ENCODE results near the gene MAGEF1. TPM values are rescaled to one million over a fixed set of nuclear protein-coding genes. Genes with fewer than 3 reads are reported as not detected.

Gene MAGEF1
- total and polyA plus RNA-seq, 2 donors = 26.3 to 54.2 TPM

GRCh38 chr3:184749168-184749744, 37.4 kb upstream of the MAGEF1 start:
- WGBS = 94% methylated on average over 2 of the region's 2 CpGs
- DNase-seq (ENCODE audit: extremely low spot score) = no peak

GRCh38 chr3:184748219-184749135, 36.6 kb upstream of the MAGEF1 start:
- DNase-seq (ENCODE audit: extremely low spot score) = no peak
- H3K4me3 ChIP-seq (ENCODE audit: low read depth, low read length) = no peak overlapping the region
- H3K36me3 ChIP-seq (ENCODE audit: insufficient read depth) = no peaks in the 10 kb centered on the region
- no peaks in the 10 kb centered on the region for H3K4me1 ChIP-seq (ENCODE audit: insufficient read depth)
- H3K27ac ChIP-seq (ENCODE audit: low read depth) = no peak overlapping the region
- 58% methylated on average over 8 of the region's 8 CpGs for WGBS

More at GRCh38 chr3:184749168-184749744, 37.4 kb upstream of the MAGEF1 start:
- H3K36me3 ChIP-seq (ENCODE audit: insufficient read depth) = no peaks in the 10 kb centered on the region
- no peak overlapping the region for H3K27ac ChIP-seq (ENCODE audit: low read depth)
- H3K4me1 ChIP-seq (ENCODE audit: insufficient read depth) = no peaks in the 10 kb centered on the region
- H3K4me3 ChIP-seq (ENCODE audit: low read depth, low read length) = no peak overlapping the region

GRCh38 chr3:184746131-184747120, 34.6 kb upstream of the MAGEF1 start:
- no peak for DNase-seq (ENCODE audit: extremely low spot score)
- Histone ChIP-seq H3K27ac (ENCODE audit: low read depth) (no peak overlapping the region), H3K4me1 (ENCODE audit: insufficient read depth) (peaks cover under 1% of the 10 kb centered on the region), H3K4me3 (ENCODE audit: low read depth, low read length) (no peak overlapping the region), H3K36me3 (ENCODE audit: insufficient read depth) (no peaks in the 10 kb centered on the region)
- WGBS = 87% methylated on average over 14 of the region's 14 CpGs

GRCh38 chr3:184745526-184745925, 33.7 kb upstream of the MAGEF1 start:
- peaks cover 2% of the 10 kb centered on the region for H3K4me1 ChIP-seq (ENCODE audit: insufficient read depth)

GRCh38 chr3:184743248-184743647, 31.4 kb upstream of the MAGEF1 start:
- 93% methylated on average over 3 of the region's 3 CpGs for WGBS
- Histone ChIP-seq H3K27ac (ENCODE audit: low read depth) (no peak overlapping the region), H3K4me1 (ENCODE audit: insufficient read depth) (peaks cover 2% of the 10 kb centered on the region), H3K36me3 (ENCODE audit: insufficient read depth) (no peaks in the 10 kb centered on the region), H3K4me3 (ENCODE audit: low read depth, low read length) (no peak overlapping the region)
- no peak for DNase-seq (ENCODE audit: extremely low spot score)

More at GRCh38 chr3:184745526-184745925, 33.7 kb upstream of the MAGEF1 start:
- Histone ChIP-seq H3K4me3 (ENCODE audit: low read depth, low read length) (no peak overlapping the region), H3K36me3 (ENCODE audit: insufficient read depth) (no peaks in the 10 kb centered on the region), H3K27ac (ENCODE audit: low read depth) (no peak overlapping the region)
- 85% methylated on average over 11 of the region's 11 CpGs for WGBS
- DNase-seq (ENCODE audit: extremely low spot score) = no peak

GRCh38 chr3:184742676-184743135, 30.8 kb upstream of the MAGEF1 start:
- no peak overlapping the region for H3K27ac ChIP-seq (ENCODE audit: low read depth)
- DNase-seq (ENCODE audit: extremely low spot score) = no peak
- H3K36me3 ChIP-seq (ENCODE audit: insufficient read depth) = no peaks in the 10 kb centered on the region
- H3K4me1 ChIP-seq (ENCODE audit: insufficient read depth) = peaks cover 2% of the 10 kb centered on the region
- H3K4me3 ChIP-seq (ENCODE audit: low read depth, low read length) = no peak overlapping the region
- WGBS = 27% methylated on average over 4 of the region's 4 CpGs

- no peak overlapping the region for H3K27ac ChIP-seq (ENCODE audit: low read depth)
- DNase-seq (ENCODE audit: extremely low spot score) = no peak
- H3K4me1 ChIP-seq (ENCODE audit: insufficient read depth) = peaks cover 2% of the 10 kb centered on the region
These were observed 30.2 kb upstream of the MAGEF1 start for GRCh38 chr3:184741798-184742675.

GRCh38 chr3:184741259-184741556, 29.3 kb upstream of the MAGEF1 start:
- no peak for DNase-seq (ENCODE audit: extremely low spot score)
- Histone ChIP-seq H3K4me3 (ENCODE audit: low read depth, low read length) (no peak overlapping the region), H3K4me1 (ENCODE audit: insufficient read depth) (peaks cover 2% of the 10 kb centered on the region), H3K36me3 (ENCODE audit: insufficient read depth) (no peaks in the 10 kb centered on the region), H3K27ac (ENCODE audit: low read depth) (no peak overlapping the region)
- 90% methylated on average over 8 of the region's 8 CpGs for WGBS

More at GRCh38 chr3:184741798-184742675, 30.2 kb upstream of the MAGEF1 start:
- 60% methylated on average over 12 of the region's 12 CpGs for WGBS
- Histone ChIP-seq H3K4me3 (ENCODE audit: low read depth, low read length) (no peak overlapping the region), H3K36me3 (ENCODE audit: insufficient read depth) (no peaks in the 10 kb centered on the region)

- 88% methylated on average over 9 of the region's 9 CpGs for WGBS
These were observed 28.8 kb upstream of the MAGEF1 start for GRCh38 chr3:184740509-184741258.

GRCh38 chr3:184739594-184740505, 28.0 kb upstream of the MAGEF1 start:
- no peak for DNase-seq (ENCODE audit: extremely low spot score)
- 94% methylated on average over 5 of the region's 5 CpGs for WGBS
- H3K27ac ChIP-seq (ENCODE audit: low read depth) = no peak overlapping the region
- peaks cover 2% of the 10 kb centered on the region for H3K4me1 ChIP-seq (ENCODE audit: insufficient read depth)
- H3K36me3 ChIP-seq (ENCODE audit: insufficient read depth) = no peaks in the 10 kb centered on the region
- H3K4me3 ChIP-seq (ENCODE audit: low read depth, low read length) = no peak overlapping the region

More at GRCh38 chr3:184740509-184741258, 28.8 kb upstream of the MAGEF1 start:
- no peak overlapping the region for H3K27ac ChIP-seq (ENCODE audit: low read depth)
- no peak overlapping the region for H3K4me3 ChIP-seq (ENCODE audit: low read depth, low read length)
- H3K4me1 ChIP-seq (ENCODE audit: insufficient read depth) = peaks cover 2% of the 10 kb centered on the region
- no peaks in the 10 kb centered on the region for H3K36me3 ChIP-seq (ENCODE audit: insufficient read depth)
- no peak for DNase-seq (ENCODE audit: extremely low spot score)

- Histone ChIP-seq H3K27ac (ENCODE audit: low read depth) (no peak overlapping the region), H3K4me3 (ENCODE audit: low read depth, low read length) (no peak overlapping the region), H3K4me1 (ENCODE audit: insufficient read depth) (peaks cover 2% of the 10 kb centered on the region), H3K36me3 (ENCODE audit: insufficient read depth) (no peaks in the 10 kb centered on the region)
- 93% methylated on average over 4 of the region's 4 CpGs for WGBS
- DNase-seq (ENCODE audit: extremely low spot score) = no peak
These were observed 27.1 kb upstream of the MAGEF1 start for GRCh38 chr3:184738982-184739381.

Data from urinary bladder (tissue), 4 donors.